ENCODE data around the gene DNAL1. TPM values are rescaled to one million over a fixed set of nuclear protein-coding genes. Genes with fewer than 3 reads are reported as not detected.

The DNAL1 gene
- total RNA-seq, 1 experiment from 2014 or later, result 14.3 TPM

GRCh38 chr14:73613419-73613963 is 31.3 kb upstream of the DNAL1 start (continued):
- TF ChIP-seq ESRRA (CRISPR knock-in tag; IDR thresholded peaks at IDR 0.05; ENCODE audit: borderline replicate concordance) (no peak), IRF1 (CRISPR knock-in tag; IDR thresholded peaks at IDR 0.05) (no peak)

GRCh38 chr14:73616831-73617230 is 28.0 kb upstream of the DNAL1 start:
- ChIA-PET CTCF (no interaction called here), POLR2A (interaction anchor here (0.5 to 0.6 kb wide), 2 partner anchors 47 to 420 kb away, joined by 3 to 4 read pairs; no protein-coding TSS in a partner anchor)
- Mint-ChIP-seq H3K4me3 (no peak overlapping the region), H3K4me1 (peaks cover 8% of the 10 kb centered on the region), H3K27ac (no peak overlapping the region), H3K36me3 (no peaks in the 10 kb centered on the region), H3K9me3 (no peaks in the 10 kb centered on the region), H3K27me3 (ENCODE audit: low read depth) (peaks cover 40% of the 10 kb centered on the region)
- TF ChIP-seq ZNF423 (CRISPR knock-in tag; IDR thresholded peaks at IDR 0.05), result peak; percentile 18; the same call in 1 of the 2 replicates
- TF ChIP-seq IRF2 (CRISPR knock-in tag; IDR thresholded peaks at IDR 0.05; ENCODE audit: borderline replicate concordance, low read depth), result no peak
- ATAC-seq, result no peak
- no peak for DNase-seq (ENCODE audit: low spot score)

- Mint-ChIP-seq H3K27ac (no peak overlapping the region), H3K4me3 (no peak overlapping the region), H3K4me1 (peaks cover 10% of the 10 kb centered on the region), H3K27me3 (ENCODE audit: low read depth) (peaks cover 19% of the 10 kb centered on the region), H3K36me3 (peaks cover 4% of the 10 kb centered on the region), H3K9me3 (peaks cover 5% of the 10 kb centered on the region; the same call in 1 of the 2 replicates)
- no peak for DNase-seq (ENCODE audit: low spot score)
- ChIA-PET POLR2A (no interaction called here), CTCF (interaction anchor here (0.6 kb wide), 1 partner anchor 40 kb away, joined by 4 read pairs; no protein-coding TSS in a partner anchor)
- no peak for ATAC-seq
- no peak for TF ChIP-seq ATF1 (CRISPR knock-in tag; IDR thresholded peaks at IDR 0.05)
- no peak for TF ChIP-seq ZNF219 (CRISPR knock-in tag; IDR thresholded peaks at IDR 0.05; ENCODE audit: borderline replicate concordance)
- TF ChIP-seq ZNF416 (CRISPR knock-in tag; IDR thresholded peaks at IDR 0.05), result no peak
- TF ChIP-seq JUN (CRISPR knock-in tag; IDR thresholded peaks at IDR 0.05), result no peak
- no peak for TF ChIP-seq ZNF512 (CRISPR knock-in tag; IDR thresholded peaks at IDR 0.05; ENCODE audit: borderline replicate concordance)
- no peak for TF ChIP-seq PREB (CRISPR knock-in tag; IDR thresholded peaks at IDR 0.05; ENCODE audit: borderline replicate concordance)
- TF ChIP-seq SP1 (CRISPR knock-in tag; conservative IDR thresholded peaks at IDR 0.05), result no peak
- TF ChIP-seq ZBTB21 (CRISPR knock-in tag; IDR thresholded peaks at IDR 0.05; ENCODE audit: borderline replicate concordance), result no peak
- TF ChIP-seq CTCF (IDR thresholded peaks at IDR 0.05), result no peak
- TF ChIP-seq TEAD1 (CRISPR knock-in tag; IDR thresholded peaks at IDR 0.05), result no peak
- TF ChIP-seq CBFB (CRISPR knock-in tag; IDR thresholded peaks at IDR 0.05; ENCODE audit: low read depth), result no peak
- TF ChIP-seq CREB1 (CRISPR knock-in tag; IDR thresholded peaks at IDR 0.05), result no peak
- TF ChIP-seq MAX (CRISPR knock-in tag; IDR thresholded peaks at IDR 0.05), result no peak
- no peak for TF ChIP-seq RELA (CRISPR knock-in tag; IDR thresholded peaks at IDR 0.05; ENCODE audit: borderline replicate concordance)
These were observed 25.3 kb upstream of the DNAL1 start for GRCh38 chr14:73619524-73619923.
